SK-MEL-5 (cell line): ENCODE data around the gene MIB1. TPM values are rescaled to one million over a fixed set of nuclear protein-coding genes. Genes with fewer than 3 reads are reported as not detected.
"Not testable (repeated sequence)": the region's sequence is repeated elsewhere in the genome, so short reads cannot be mapped to it uniquely, and the experiment has no call there.

ENCODE experiments used
- DNase-seq: peaks from one replicate; pipeline ENCODE4 v3.0.0-alpha.2; 2016; ENCODE audit warnings: low read depth, low spot score
- in situ Hi-C: cut with HindIII; loops from 2 replicates; pipeline ENCODE4 v1.10.0; 2016; ENCODE audit warnings: low sequenced_read_pairs, high pct_unique_total_duplicates, low pct_unique_long_range_greater_than_20kb
- polyA plus RNA-seq, 2 experiments: library from polyadenylated mRNA; depleted of rRNA; stranded (reverse); fragments of >200 nt; gene quantifications; 2 replicates each; pipeline ENCODE4 v1.2.3, GENCODE V29; 2015
- total RNA-seq: library from RNA; depleted of rRNA; stranded (reverse); fragments of >200 nt; shearing (Covaris generic); gene quantifications from 2 replicates; pipeline ENCODE4 v1.2.3, GENCODE V29; 2014; rRNA removed

MIB1 gene
- total RNA-seq, result 23.0 and 26.7 TPM in 2 replicates
- polyA plus RNA-seq (2015; cell fraction: cytosol; rRNA removed), result 7.4 and 9.7 TPM in 2 replicates
- 20.6 and 21.3 TPM in 2 replicates for polyA plus RNA-seq (2015; cell fraction: nucleus; rRNA removed)

DNA sequence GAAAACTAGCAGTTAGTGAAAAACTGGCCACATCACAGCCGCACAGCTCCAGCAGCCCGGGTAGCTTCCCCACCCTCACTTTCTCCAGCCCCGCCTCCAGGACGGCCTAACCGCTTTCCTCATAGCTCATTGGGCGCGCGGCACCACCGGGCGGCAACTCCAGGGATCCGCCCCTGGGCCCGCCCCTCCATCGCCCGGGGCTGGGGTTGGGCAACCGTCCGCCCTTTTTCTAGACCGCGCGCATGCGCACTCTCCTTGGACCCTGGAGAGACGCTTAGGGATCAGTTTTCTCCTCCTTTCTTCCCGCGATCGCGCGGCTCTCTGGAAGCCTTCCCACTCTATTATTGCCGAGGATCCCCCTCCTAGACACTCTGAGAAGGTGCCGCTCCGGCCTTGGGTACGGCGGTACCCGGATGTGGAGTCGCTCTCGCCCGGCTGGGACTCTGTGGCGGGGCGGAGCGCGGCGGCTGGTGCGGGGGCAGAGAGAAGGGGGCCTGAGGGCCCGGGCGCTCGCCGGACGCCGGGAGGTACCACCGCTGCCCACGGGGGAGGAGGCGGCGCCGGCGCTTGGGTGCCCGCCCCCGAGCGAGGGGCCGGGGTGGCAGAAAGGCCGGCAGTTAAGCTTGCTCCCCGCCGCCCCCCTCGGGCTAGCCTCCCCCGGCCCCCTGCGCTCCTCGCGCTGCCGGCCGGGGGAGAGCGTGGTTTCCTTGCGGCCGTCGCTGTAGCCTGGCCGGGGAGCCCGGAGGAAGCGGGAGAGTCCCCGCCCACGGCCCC, at the start of gene MIB1:
TSS of gene MIB1 (plus strand) at position 255 of the 774 bp plus-strand sequence. CDS start 792 bp downstream, outside the sequence.
- in situ Hi-C loops, result no loop called here
- DNase-seq, result peak; percentile 94

DNA sequence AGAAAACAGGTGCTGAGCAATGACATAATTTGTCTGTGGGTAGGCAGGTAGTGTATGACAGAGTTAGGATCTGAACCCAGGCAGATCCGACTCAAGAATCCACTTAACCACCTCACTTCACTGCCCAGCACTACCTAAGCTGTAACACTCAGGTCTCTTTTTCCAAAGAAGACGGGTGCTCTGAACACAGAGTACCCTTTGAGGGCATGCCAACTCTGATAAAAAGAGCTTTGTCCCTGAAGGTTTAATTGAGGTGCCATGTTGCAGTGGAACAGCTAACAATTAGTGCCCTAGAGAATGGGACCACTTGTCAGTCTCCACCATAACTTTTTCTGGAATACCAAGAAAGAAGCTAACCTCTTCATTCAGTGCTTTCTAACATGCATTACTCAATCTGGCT, 47.3 kb upstream of the MIB1 start:
- in situ Hi-C loops, result no loop called here
- peak; percentile 74 for DNase-seq

DNA sequence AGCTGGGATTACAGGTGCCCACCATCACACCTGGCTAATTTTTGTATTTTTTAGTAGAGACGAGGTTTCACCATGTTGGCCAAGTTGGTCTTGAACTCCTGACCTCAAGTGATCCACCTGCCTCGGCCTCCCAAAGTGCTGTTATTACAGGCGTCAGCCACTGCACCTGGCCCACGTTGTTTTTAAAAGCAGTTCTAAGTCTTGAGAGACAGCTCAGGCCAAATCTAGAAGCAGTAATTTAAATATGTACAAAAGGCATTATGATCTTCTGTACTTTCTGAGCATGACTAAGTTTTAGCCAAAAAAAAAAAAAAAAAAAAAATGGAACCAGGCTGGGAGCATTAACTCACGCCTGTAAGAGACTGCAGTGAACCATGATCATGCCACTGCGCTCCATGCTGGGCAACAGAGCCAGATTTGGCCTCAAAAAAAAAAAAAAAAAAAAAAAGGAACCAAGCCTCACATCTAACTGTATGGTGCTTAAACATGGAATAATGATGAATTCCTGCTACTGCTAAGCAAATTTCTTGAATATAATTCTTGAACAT, 40.0 kb upstream of the MIB1 start:
- in situ Hi-C loops, result no loop called here
- no peak for DNase-seq

DNA sequence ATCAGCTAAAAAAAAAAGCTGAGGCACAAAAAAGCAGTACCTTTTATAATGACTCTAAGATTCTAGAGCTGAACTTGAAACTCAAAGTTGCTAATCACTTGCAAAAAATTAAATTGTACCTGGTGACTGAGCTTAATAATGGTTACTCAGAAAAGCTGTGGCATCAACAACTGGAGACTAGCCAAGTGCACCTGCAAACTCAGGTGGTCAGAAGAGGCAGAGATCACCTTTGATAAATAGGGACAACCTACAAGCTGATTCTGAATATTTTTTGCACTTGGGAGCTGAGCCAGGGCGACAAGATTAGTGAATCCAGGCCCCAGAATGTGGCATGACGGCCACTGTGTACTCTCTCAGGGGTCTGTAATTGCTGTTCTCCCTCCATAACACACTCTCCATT, 39.0 kb upstream of the MIB1 start:
- in situ Hi-C loops, result no loop called here
- DNase-seq, result no peak

DNA sequence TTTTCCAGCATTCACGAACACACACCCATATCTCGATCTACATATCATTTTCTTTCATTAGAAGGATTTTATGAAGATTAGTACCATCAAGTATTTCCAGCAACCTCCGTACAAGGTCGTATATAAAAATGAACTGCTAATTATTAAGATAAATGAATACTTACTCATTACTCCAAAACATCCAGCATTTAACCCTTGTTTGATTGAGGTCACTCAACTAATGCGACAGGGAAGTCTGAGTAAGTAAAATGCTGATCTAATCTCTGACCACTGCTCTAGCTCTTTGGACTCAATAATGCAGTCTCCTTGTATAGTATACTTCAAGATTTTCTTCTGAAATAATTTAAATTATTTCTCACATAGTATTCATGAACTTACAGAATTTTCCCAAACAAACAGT, 38.0 kb upstream of the MIB1 start:
- in situ Hi-C loops, result no loop called here
- no peak for DNase-seq

DNA sequence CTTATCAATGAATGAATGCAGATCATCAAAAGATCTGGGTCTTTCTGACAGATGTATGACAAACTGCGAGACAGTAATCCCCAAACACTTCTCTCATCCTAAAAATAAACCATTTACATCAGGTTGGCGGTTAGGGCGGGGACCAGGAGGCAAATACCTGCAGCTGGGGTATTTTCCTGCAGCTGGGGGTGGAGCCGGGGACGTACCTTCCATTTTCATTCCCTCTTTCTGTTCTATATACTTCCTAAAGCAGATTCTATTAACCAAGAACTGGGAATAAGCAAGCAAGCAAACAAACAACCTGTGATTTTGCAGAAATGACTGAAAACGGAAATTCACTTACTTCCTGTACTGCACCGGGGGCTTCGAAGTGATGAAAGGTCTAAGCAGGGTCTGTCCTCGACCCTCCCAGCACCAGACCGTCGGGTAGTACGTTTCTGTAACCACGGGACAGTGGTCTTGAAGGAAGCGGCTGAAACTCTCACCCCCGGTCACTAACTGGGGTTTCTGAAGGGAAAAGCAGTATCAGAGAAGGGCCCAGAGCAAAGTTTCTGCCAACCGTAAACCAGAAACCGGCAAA, 37.3 kb upstream of the MIB1 start:
- DNase-seq, result no peak
- in situ Hi-C loops, result no loop called here

DNA sequence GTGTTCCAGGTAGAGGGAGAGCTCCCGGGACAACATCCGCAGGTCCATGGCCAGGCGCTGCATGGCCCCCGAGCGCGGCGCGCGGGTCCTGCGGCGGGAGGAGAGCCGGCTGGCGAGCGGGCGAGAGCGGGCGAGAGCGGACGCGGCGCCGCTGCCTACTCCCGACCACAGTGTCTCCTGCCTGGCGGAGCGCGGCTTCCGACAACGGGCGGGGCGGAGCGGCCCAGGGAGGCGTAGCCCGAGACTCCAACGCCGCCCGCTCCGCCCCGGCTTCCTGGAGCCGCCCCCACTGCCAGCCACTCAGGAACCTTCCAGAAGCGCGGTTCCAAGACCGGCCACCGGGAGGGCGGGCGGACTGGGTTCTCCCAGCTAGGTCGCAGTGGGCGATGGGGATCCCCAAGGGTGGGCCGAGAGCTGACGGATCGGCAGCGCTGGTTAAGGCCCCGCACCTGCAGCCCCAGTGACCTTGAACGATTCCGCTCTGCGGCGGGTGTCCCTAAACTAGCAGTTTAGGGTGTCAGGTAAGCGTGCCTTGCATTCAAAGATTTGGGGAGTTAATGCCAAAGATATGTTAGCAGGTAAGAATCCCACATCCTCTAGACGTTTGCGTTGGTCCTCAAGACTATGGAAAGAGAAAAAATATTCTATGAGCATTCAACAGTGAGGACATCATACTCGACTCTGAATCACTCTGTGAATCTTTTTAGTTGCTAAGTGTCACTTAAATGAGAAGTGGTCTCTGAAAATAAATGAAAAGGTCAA, 35.8 kb upstream of the MIB1 start, which contains the start of gene ABHD3:
TSS of gene ABHD3 (minus strand) at position 172 of the 762 bp plus-strand sequence. CDS start at position 63, 109 bp downstream.
- in situ Hi-C loops, result no loop called here
- DNase-seq, result peak; percentile 87

DNA sequence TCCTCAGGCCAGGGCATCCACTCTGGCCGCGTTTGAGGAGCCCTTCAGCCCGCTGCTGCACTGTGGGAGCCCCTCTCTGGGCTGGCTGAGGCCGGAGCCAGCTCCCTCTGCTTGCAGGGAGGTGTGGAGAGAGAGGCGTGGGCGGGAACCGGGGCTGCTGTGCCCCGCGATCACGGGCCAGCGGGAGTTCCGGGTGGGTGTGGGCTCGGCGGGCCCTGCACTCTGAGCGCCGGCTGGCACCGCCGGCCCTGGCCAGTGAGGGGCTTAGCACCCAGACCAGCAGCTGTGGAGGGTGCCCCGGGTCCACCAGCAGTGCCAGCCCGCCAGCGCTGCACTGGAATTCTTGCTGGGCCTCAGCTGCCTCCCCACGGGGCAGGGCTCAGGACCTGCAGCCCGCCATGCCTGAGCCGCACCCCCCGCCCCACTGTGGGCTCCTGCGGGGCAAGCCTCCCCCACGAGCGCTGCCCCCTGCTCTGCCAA, 34.2 kb upstream of the MIB1 start:
- in situ Hi-C loops, result no loop called here
- DNase-seq, result no peak

DNA sequence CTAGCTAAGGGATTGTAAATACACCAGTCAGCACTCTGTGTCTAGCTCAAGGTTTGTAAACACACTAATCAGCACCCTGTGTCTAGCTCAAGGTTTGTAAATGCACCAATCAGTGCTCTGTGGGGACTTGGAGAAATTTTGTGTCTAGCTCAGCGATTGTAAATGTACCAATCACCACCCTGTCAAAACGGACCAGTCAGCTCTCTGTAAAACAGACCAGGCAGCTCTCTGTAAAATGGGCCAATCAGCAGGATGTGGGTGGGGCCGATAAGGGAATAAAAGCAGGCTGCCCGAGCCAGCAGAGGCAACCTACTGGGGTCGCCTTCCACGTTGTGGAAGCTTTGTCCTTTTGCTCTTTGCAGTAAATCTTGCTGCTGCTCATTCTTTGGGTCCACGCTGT, 33.5 kb upstream of the MIB1 start:
- DNase-seq, in situ Hi-C loops: not testable (repeated sequence)

DNA sequence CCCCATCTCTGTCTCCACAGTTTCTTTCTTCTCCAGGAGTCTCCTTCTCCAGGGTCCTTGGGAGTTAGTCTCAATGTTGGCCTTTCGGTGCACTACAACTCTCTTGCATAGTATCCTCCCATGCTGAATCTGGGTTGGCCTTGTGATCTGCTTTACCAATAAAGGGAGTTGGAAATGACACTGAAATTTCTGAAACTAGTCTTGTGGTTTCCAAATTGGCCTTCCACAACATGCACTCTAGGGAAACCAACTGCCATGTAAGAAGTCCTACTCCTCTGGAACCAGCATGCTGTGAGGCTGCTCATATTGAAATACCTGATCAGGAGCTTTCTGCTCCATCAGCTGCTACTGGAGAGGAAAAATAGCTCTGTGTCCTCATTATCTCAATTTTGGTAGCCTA, 26.1 kb upstream of the MIB1 start:
- in situ Hi-C loops, result no loop called here
- no peak for DNase-seq

DNA sequence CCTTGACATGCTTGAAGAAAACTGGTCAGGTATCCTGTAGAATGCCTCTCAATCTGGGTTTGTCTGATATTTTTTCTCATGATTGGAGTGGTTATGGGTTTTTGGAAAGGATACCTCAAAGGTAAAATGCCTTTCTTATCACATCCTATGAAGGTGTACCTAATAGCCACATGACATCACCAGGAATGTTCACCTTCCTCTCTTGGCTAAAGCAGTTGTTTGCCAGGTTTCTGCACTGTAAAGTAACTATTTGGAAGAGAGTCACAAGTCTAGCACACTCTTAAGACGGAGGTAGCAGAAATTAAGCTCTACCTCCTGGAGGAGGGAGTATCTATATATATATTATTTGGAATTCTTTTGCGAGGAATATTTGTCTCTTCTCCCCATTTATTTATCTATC, 17.9 kb upstream of the MIB1 start:
- in situ Hi-C loops, result no loop called here
- no peak for DNase-seq

DNA sequence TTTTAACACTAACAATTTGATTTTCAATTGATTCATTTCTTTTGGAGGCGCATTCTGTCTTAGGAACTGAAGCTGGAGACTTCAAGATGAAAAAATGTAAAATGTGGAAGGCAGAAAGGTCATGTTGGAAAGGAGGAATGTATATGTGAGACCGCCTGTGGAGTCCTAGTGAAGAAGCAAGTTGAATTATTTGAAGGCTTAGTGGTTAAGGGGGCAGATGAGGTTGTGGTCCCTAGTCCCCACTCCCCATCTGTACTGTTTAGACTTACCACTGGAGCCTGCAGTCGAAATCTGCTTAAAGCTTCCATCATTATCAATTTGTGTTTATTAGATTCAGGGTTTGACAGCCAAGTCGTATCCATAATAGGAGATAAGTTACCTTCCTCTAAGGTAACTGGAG, 15.4 kb upstream of the MIB1 start:
- no peak for DNase-seq
- in situ Hi-C loops, result no loop called here

DNA sequence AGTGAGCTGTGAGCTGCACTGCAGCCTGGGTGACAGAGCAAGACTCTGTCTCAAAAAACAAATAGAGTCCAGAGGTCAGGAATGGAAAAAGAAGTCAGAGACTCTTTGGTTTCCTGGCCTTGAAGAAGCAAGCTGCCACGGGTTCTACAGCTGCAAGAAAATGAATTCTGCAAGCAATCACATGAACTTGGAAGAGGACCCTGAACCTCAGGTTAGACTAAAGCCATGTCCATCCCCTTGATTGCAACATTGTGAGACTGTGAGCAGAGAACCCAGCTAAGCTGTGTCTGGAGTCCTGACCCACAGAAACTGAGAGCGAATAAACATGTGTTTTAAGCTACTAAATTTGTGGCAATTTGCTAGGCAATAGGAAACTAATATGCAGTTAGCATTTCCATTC, 12.9 kb upstream of the MIB1 start:
- no peak for DNase-seq
- in situ Hi-C loops, result no loop called here

DNA sequence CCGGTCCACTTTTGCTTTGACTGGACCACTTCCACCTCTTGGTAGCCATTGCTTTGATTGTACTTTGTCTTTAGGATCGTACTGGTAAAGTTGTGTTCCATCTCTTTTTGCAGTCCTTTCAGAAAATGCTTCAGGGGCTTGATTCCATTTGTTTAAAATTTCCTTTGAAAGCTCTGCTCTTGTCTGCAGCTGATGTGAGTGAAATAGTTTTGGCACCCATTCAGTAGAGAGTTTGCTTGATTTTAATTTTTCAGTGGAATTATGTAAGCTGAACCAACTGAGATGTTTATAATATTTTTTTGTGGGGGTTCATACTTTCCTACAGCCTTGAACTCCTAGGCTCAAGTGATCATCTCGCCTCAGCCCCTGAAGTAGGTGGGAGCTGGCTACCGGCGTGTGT, 7.6 kb upstream of the MIB1 start:
- DNase-seq, result no peak
- in situ Hi-C loops, result no loop called here

DNA sequence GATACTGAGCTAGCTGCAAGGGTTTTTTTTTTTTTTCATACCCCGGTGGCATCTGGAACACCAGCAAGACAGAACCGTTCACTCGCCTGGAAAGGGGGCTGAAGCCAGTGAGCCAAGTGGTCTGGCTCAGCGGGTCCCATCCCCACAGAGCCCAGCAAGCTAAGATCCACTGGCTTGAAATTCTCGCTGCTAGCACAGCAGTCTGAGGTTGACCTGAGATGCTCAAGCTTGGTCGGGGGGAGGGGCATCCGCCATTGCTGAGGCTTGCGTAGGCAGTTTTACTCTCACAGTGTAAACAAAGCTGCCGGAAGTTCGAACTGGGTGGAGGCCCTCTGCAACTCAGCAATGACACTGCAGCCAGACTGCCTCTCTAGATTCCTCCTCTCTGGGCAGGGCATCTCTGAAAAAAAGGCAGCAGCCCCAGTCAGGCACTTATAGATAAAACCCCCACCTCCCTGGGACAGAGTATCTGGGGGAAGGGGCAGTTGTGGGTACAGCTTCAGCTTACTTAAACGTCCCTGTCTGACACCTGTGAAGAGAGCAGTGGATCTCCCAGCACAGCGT, 5.1 kb upstream of the MIB1 start:
- no peak for DNase-seq
- in situ Hi-C loops, result no loop called here

DNA sequence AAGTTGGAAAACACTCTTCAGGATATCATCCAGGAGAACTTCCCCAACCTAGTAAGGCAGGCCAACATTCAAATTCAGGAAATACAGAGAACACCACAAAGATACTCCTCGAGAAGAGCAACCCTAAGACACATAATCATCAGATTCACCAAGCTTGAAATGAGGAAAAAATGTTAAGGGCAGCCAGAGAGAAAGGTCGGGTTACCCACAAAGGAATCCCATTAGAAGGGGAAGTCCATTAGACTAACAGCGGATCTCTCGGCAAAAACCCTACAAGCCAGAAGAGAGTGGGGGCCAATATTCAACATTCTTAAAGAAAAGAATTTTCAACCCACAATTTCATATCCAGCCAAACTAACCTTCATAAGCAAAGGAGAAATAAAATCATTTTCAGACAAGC, 3.7 kb upstream of the MIB1 start:
- in situ Hi-C loops, DNase-seq: not testable (repeated sequence)

DNA sequence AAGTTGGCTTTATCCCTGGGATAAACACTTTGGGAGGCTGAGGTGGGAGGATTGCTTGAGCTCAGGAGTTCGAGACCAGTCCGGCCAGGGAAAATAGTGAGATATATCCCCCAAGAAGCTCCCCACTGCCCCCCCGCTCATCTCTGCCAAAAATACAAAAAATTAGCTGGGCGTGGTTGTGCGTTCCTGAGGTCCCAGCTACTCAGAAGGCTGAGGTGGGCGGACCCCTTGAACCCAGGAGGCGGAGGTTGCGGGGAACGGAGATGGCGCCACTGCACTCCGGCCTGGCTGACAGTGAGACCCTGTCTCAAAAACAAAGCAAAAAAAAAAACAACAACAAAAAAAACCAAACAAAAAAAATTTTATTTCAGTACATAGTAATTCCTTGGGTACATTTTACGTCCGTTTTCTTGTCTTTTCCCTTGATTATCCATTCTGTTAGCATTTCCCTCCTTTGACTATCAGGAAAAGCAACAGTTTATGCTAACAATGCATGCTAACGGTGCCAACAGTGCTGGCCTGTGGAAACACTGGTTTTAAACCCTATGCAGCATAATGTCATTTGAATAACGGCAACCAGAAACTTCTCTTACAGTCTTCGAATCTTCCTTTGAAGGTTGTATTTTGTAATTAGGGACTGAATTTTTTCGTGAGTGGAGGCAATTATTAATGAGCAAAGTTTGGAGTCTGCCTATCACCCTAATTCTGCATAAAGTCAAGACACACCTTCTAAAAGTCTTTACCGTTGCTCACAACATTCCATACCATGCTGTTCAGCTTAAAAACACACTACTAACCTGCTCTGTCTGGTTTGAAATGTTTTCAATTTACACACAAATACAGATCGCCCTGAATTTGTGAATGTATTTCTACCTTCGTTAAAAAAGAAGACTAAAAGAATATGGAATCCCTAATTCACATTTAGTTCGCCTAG, 721 bp upstream of the MIB1 start:
- DNase-seq, result no peak
- in situ Hi-C loops, result no loop called here
